ENCODE results near the gene CALCB. TPM values are rescaled to one million over a fixed set of nuclear protein-coding genes. Genes with fewer than 3 reads are reported as not detected.

Gene CALCB
- total and polyA plus RNA-seq, 2 donors (not counting 3 experiments of a cell fraction or from before 2014, with no cell fraction given) = not detected

DNA sequence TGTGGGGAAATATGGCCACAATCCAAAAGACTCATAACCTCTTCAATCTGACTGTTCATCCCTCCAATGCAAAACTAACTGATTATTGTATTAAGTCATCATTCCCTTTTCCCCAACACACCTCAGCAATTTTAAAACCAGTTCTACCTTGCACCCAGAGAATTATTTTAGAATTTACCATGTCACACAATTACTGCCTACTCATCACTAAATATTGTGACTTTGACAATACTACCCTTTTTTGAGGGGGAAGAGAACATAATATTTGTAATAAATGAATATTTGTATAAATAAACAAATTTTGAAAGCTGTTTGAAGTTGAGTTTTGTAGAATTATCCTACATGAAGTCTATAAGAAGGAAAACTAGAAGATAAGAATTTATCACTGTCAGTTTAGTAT lies 28.2 kb upstream of the CALCB start:
- no peaks in the 10 kb centered on the region for H3K36me3 ChIP-seq (ENCODE audit: control insufficient read depth in 2 of 2, extremely low read depth in 1 of 2, insufficient read depth in 2 of 2, low read length in 2 of 2)
- no peak overlapping the region for H3K27ac ChIP-seq (ENCODE audit: insufficient read depth, low read depth, low read length)
- H4K20me1 ChIP-seq (replicated peaks; ENCODE audit: control insufficient read depth, extremely low read depth, insufficient read depth, low read length) = no peaks in the 10 kb centered on the region
- intact Hi-C loops (cut with micrococcal nuclease) = no loop called here
- H3K27me3 ChIP-seq (ENCODE audit: control insufficient read depth in 2 of 2, insufficient read depth in 2 of 2, low read length in 2 of 2) = no peaks in the 10 kb centered on the region
- no peaks in the 10 kb centered on the region for H3K4me1 ChIP-seq (ENCODE audit: control insufficient read depth, extremely low read depth, insufficient read depth, low read length)
- no peaks in the 10 kb centered on the region for H3K9me1 ChIP-seq (replicated peaks; ENCODE audit: control insufficient read depth, extremely low read depth, insufficient read depth, low read length)
- FAIRE-seq (no peak), DNase-seq (ENCODE audit: low read depth, low spot score) (no peak)
- POLR2A ChIA-PET = no interaction called here
- no peak for TF ChIP-seq POLR2A (IDR thresholded peaks at IDR 0.05; ENCODE audit: low read depth, low read length)
- no peak for TF ChIP-seq JUN (IDR thresholded peaks at IDR 0.05; ENCODE audit: borderline replicate concordance, insufficient read depth, insufficient read length, low read depth)
- no peak for TF ChIP-seq EZH2 (IDR thresholded peaks at IDR 0.05; ENCODE audit: borderline replicate concordance, low read depth, low read length, severe bottlenecking)
- TF ChIP-seq MYC (IDR thresholded peaks at IDR 0.05; ENCODE audit: low read depth, low read length) = no peak
- TF ChIP-seq POLR2AphosphoS5 (IDR thresholded peaks at IDR 0.05; ENCODE audit: insufficient read depth, low read depth, low read length) = no peak
- no peak for TF ChIP-seq FOS (IDR thresholded peaks at IDR 0.05; ENCODE audit: borderline replicate concordance, insufficient read depth, low read length)
- no peak for TF ChIP-seq GATA2 (IDR thresholded peaks at IDR 0.05; ENCODE audit: insufficient read depth, insufficient read length, low read depth, low read length)
- no peak for TF ChIP-seq CTCF (IDR thresholded peaks at IDR 0.05; ENCODE audit: extremely low read depth in 1 of 2, insufficient read depth in 1 of 2, low read depth in 1 of 2, low read length in 2 of 2)
- TF ChIP-seq, protein P1, sequence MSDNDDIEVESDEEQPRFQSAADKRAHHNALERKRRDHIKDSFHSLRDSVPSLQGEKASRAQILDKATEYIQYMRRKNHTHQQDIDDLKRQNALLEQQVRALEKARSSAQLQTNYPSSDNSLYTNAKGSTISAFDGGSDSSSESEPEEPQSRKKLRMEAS (IDR thresholded peaks at IDR 0.05; ENCODE audit: insufficient read depth, insufficient read length) = no peak
- no peak overlapping the region for H3K4me3 ChIP-seq (replicated peaks in 1 of 3; ENCODE audit: insufficient read depth in 1 of 3, low read depth in 1 of 3, low read length in 3 of 3)
- CTCF ChIA-PET = interaction anchor here (0.7 kb wide), 1 partner anchor 10 kb away, joined by 4 read pairs; no protein-coding TSS in a partner anchor
- no peak overlapping the region for H2AFZ ChIP-seq (ENCODE audit: low read depth, low read length)
- H3K9ac ChIP-seq (replicated peaks; ENCODE audit: extremely low read depth, insufficient read depth, low read length) = no peak overlapping the region
- no peaks in the 10 kb centered on the region for H3K9me3 ChIP-seq (replicated peaks; ENCODE audit: control insufficient read depth, insufficient read depth, low read length)
- dilution Hi-C loops (cut with MboI; ENCODE audit: extremely low pct_ligation_motif_present, low sequenced_read_pairs) = no loop called here
- no TSS peak for BruUV-seq (replicated peaks)
- H3K4me2 ChIP-seq (ENCODE audit: insufficient read depth, low read length) = no peak overlapping the region
- no peaks in the 10 kb centered on the region for H3K79me2 ChIP-seq (ENCODE audit: control insufficient read depth, insufficient read depth, low read length)

Data from endothelial cell of umbilical vein (primary cell).